ENCODE data around the gene STX4.

STX4 gene

GRCh38 chr16:31079342-31079944, 46.1 kb downstream of the STX4 start:
- no peak overlapping the region for H3K4me3 ChIP-seq (ENCODE audit: low read length)
- DNase-seq (ENCODE audit: low read depth, low spot score): no peak

GRCh38 chr16:31080035-31080629, 46.8 kb downstream of the STX4 start:
- DNase-seq (ENCODE audit: low read depth, low spot score): no peak
- H3K4me3 ChIP-seq (ENCODE audit: low read length): no peak overlapping the region

- no peak for DNase-seq (ENCODE audit: low read depth, low spot score)
- no peak overlapping the region for H3K4me3 ChIP-seq (ENCODE audit: low read length)
Observed at GRCh38 chr16:31080756-31081419, 47.5 kb downstream of the STX4 start.

GRCh38 chr16:31081428-31082351, 48.3 kb downstream of the STX4 start:
- DNase-seq (ENCODE audit: low read depth, low spot score): no peak
- H3K4me3 ChIP-seq (ENCODE audit: low read length): no peak overlapping the region

- no peak for DNase-seq (ENCODE audit: low read depth, low spot score)
Observed at GRCh38 chr16:31082368-31083045, 49.1 kb downstream of the STX4 start.

GRCh38 chr16:31083081-31083480, 49.7 kb downstream of the STX4 start:
- no peak overlapping the region for H3K4me3 ChIP-seq (ENCODE audit: low read length)
- DNase-seq (ENCODE audit: low read depth, low spot score): no peak

More at GRCh38 chr16:31082368-31083045, 49.1 kb downstream of the STX4 start:
- H3K4me3 ChIP-seq (ENCODE audit: low read length): no peak overlapping the region

- no peak for DNase-seq (ENCODE audit: low read depth, low spot score)
- H3K4me3 ChIP-seq (ENCODE audit: low read length): no peak overlapping the region
Observed at GRCh38 chr16:31083556-31083955, 50.2 kb downstream of the STX4 start.

- H3K4me3 ChIP-seq (ENCODE audit: low read length): no peak overlapping the region
- no peak for DNase-seq (ENCODE audit: low read depth, low spot score)
Observed at GRCh38 chr16:31083981-31084380, 50.6 kb downstream of the STX4 start.

GRCh38 chr16:31084584-31085302, 51.4 kb downstream of the STX4 start:
- no peak overlapping the region for H3K4me3 ChIP-seq (ENCODE audit: low read length)
- DNase-seq (ENCODE audit: low read depth, low spot score): no peak

GRCh38 chr16:31085411-31085810, 52.1 kb downstream of the STX4 start:
- no peak overlapping the region for H3K4me3 ChIP-seq (ENCODE audit: low read length)
- no peak for DNase-seq (ENCODE audit: low read depth, low spot score)

GRCh38 chr16:31085873-31086628, 52.7 kb downstream of the STX4 start:
- no peak overlapping the region for H3K4me3 ChIP-seq (ENCODE audit: low read length)
- no peak for DNase-seq (ENCODE audit: low read depth, low spot score)

GRCh38 chr16:31086629-31086906, 53.2 kb downstream of the STX4 start:
- no peak overlapping the region for H3K4me3 ChIP-seq (ENCODE audit: low read length)
- DNase-seq (ENCODE audit: low read depth, low spot score): no peak

GRCh38 chr16:31087481-31087880, 54.1 kb downstream of the STX4 start:
- no peak overlapping the region for H3K4me3 ChIP-seq (ENCODE audit: low read length)
- no peak for DNase-seq (ENCODE audit: low read depth, low spot score)

- H3K4me3 ChIP-seq (ENCODE audit: low read length): no peak overlapping the region
- no peak for DNase-seq (ENCODE audit: low read depth, low spot score)
Observed at GRCh38 chr16:31087971-31088370, 54.6 kb downstream of the STX4 start.

- no peak for DNase-seq (ENCODE audit: low read depth, low spot score)
- no peak within 1 kb of the TSS for H3K4me3 ChIP-seq (ENCODE audit: low read length)
Observed at GRCh38 chr16:31088459-31089183, 55.3 kb downstream of the STX4 start, which contains the start of gene PRSS53. TSS of gene PRSS53 (minus strand) at chr16:31088943. CDS start at chr16:31088809, 134 bp downstream.

- no peak overlapping the region for H3K4me3 ChIP-seq (ENCODE audit: low read length)
- DNase-seq (ENCODE audit: low read depth, low spot score): no peak
Observed at GRCh38 chr16:31089199-31089598, 55.8 kb downstream of the STX4 start.

Measured in Jurkat, Clone E6-1 (cell line).